Ramos (cell line): Measurements from ENCODE around the gene TMX4.

Experiments
- in situ Hi-C: fragments of 300-500 bp; cut with MboI; formaldehyde crosslinking; loops from one replicate; pipeline ENCODE4 v1.14.3; 2022; ENCODE audit warnings: low sequenced_read_pairs; ENCODE audit not compliant: unreplicated experiment

Gene TMX4

DNA sequence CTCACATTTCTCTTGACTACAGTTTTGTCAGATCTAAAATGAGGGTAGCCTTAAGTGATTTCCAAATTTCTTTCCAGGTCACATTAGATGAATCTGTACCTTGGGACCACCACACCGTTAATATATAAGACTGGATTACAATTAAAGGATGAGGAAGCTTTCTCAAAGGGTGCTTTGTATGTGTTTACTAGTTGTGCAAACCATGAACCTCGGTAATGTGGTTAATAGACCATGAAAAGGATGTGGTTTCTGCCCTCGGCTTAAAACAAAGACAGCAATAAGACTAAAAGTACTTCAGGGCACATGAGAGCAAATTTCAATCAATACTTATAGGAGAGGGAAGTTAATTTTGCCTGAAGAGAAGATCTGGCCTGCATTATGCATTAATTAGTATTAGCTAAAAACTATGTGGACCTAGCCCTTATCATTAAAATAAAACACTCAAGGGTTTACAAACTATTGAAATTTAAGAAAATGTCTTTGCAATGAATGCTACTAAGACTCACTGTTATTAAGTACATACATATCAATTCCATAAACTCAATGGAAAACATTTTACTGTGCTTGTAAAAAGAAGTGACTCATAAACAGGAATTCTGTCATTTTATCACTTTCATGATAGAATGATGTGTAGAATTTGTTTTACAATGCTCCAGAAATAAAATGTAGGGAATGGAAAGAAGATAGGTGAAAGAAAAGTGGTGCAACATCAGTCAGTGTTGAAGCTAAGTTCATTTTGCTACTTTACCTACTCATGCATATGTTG is 936 bp upstream of the TMX4 start:
- in situ Hi-C loops = loop anchor here (25.0 kb wide), 1 partner anchor 258 kb away; no protein-coding TSS in a partner anchor

DNA sequence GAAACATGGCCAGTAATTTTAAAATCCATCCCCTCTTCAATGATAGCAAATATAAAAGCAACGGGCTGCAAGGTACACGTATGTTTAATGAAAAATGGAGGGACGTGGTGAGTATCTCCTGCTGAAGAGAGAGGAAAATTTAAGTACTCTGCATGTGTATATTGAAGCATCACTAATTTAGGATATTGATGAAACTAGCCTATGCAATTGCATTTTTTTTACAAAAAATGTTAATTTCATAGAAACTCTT is 362 bp upstream of the TMX4 start:
- in situ Hi-C loops = loop anchor here (25.0 kb wide), 1 partner anchor 258 kb away; no protein-coding TSS in a partner anchor

DNA sequence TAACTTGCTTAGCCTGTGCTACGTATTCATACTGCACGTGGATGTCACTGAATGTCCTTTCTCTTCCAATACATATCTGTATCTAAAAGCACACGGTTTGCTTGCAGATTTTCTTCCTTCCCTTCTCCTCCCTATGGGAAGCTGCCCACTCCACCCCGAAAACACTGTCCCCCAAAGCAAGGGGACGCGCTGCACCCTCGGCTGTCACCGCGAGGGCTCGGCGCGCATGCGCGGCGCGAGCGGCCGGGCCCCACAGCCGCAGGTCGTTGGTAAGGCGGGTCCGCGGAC is 659 bp downstream of the TMX4 start:
- in situ Hi-C loops = loop anchor here (25.0 kb wide), 1 partner anchor 257 kb away; no protein-coding TSS in a partner anchor

DNA sequence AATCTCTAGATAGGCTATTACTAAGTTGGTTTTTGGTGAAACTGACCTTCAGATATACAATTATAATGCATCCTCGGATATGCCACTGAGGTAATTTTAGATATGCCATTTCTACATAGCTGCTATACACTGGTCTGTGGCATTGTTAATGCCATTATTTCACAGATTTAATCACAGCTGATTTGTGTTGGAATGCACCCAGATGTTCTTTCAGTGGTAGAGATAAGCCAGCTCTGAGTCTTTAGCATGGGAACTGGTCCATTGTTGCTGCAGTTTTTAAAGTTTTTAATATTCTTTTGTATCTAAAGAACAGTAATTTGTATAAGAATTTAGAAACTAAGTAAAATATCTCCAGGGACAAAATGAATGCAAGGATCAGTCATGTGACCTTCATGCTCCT is 6.8 kb downstream of the TMX4 start:
- in situ Hi-C loops = loop anchor here (25.0 kb wide), 1 partner anchor 250 kb away; no protein-coding TSS in a partner anchor

DNA sequence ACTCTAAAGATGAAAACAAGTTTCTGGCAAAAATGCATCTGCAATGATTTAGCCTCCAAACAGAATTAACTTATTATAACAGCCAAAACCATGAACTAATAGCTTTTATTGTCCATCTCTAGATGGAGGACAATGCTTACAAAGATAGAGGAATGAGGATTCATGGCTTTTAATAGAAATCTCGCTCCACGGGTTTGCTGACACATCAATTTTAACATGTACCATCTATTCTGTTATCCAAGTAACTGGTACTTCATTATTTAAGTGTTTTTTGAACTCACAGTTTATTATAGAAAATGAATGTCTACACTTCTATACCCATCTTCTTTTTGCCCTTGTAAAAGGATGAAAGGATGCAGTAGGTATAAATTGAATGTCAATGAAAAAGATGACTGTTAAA is 10.8 kb downstream of the TMX4 start:
- in situ Hi-C loops = loop anchor here (25.0 kb wide), 1 partner anchor 246 kb away; no protein-coding TSS in a partner anchor

DNA sequence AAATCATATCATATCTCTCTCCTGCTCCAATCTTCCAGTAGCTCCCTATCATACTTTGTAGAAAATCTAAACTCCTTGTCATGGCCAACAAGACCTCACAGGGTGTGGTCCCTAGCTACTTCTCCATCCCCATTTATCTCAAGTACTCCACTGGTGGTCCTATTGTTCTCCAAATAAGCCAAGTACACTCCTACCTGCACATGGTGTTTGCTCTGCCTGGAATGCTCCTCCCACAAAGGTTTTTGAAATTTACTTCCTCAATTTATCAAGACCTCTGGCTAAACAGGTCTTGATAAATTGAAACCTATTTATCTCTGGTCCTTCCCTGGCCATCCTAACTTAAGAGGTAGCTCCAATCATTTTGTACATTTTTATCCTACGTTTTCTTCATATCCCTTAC is 12.1 kb downstream of the TMX4 start:
- in situ Hi-C loops = loop anchor here (25.0 kb wide), 1 partner anchor 245 kb away; no protein-coding TSS in a partner anchor

DNA sequence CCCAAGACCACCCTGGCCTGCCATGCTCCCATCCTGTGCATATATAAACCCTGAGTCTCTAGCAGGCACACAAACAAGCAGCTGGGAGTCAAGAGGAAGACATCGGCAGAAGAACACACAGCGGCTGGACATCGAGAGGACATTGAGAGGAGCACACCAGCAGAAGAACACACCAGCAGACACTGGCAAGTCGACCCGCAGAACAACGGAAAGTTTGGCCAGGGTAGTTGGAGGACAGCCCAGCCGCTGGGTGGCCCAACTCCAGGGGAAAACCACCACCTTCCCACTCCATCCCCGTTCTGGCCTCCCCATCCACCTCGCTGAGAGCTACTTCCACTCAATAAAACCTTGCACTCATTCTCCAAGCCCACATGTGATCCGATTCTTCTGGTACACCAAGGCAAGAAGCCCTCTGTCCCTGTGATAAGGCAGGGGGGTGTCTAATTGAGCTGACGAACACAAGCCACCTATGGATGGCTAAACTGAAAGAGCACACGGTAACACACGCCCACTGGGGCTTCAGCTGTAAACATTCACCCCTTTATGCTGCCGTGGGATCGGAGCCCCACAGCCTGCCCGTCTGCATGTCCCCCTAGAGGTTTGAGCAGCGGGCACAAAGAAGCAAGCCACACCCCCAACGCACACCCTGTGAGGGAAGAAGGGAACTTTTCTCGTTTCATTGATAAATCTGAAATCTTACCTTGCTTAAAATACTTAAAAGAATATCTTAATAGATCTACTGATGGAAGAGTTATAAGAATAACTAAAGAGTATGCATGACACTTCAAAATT is 13.8 kb downstream of the TMX4 start:
- in situ Hi-C loops = loop anchor here (25.0 kb wide), 1 partner anchor 243 kb away; no protein-coding TSS in a partner anchor

DNA sequence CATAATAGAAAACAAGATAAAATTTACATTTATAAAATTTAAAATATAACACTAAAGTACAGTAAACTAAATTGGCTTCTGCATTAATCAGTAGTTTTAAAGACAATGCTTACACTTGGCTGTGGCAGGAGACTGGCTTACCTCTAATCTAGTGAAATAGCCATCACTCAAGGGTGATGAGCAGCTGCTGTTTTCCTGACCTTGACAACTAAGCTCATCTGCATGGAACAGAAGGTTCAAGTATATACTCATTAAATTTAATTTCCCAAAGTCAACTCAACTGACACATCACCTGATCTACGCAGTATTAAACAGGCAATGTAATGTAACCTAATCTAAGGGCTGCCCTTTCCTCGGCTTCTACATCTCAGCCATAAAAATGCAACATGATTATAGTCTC is 14.5 kb downstream of the TMX4 start:
- in situ Hi-C loops = loop anchor here (25.0 kb wide), 1 partner anchor 243 kb away; no protein-coding TSS in a partner anchor

DNA sequence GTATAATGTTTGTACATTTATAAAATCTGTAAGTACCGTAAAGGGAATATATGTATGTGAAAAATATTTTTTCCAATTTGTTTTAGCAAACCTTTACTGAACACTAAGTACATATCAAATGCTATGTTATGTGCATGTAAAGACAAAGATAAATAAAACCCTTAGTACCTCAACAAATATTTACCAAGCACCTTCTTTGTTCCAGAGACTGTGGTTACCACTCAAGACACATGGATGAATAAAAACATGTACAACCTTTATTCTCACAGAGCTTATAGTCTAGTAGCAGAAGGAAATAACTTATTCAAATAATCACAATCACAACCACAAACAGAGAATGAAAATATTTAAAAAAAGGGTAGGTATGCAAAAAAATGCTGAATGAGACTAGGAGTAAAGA is 17.5 kb downstream of the TMX4 start:
- in situ Hi-C loops = loop anchor here (25.0 kb wide), 1 partner anchor 240 kb away; no protein-coding TSS in a partner anchor

DNA sequence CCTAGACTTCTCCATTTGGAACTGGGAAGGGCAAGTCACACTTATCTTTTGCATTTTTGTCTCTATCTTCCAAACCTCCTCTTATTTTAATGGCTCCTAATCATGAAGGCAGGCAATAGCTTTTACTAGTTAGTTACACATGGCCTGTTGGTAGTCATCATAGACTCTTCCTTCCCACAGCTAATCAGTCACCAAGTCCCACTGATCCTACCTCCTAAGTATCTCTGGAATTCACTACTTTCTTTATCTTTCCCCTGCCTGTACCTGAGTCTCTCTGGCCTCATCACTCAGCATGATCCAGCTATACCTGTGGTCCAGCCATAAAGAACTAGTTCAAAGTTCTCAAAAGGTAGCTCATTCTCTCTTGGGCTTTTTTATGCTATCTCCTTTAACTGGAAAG is 18.8 kb downstream of the TMX4 start:
- in situ Hi-C loops = loop anchor here (25.0 kb wide), 1 partner anchor 238 kb away; no protein-coding TSS in a partner anchor

DNA sequence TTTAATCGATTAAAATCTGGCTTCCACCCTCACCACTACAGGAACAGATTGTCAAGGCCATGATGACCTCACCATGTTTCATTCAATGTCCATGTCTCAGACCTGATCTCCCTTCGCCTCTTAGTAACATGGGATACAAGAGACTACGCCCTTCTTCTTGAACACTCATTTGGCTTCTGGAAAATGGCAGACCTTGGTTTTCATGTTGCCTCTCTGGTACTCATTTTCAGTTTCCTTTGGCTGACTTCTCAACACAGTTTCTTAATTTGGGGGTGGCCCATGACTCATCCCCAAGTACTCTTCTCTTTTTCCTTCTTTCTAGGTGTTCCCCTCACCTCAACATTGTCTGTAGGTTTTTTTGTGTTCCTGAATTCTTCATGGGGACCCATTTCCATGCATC is 22.7 kb downstream of the TMX4 start:
- in situ Hi-C loops = no loop called here

DNA sequence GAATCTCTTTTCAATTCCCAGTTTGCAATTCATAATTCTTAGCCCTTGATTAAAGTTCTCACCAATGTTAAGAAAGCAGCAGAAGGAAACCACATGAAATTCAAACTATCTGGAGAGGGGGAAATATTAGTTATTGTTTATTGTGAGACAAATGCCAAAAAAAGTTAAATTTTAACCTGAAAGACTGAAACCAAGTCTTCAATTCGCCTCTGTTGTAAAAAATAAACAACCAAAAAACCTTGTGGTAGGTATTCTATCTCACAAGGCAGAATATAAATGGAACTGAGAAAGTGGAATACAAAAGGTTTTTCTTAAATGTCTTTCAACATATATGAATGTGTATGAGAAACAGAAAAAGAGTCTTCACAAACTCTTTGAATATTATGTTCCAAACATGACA is 24.8 kb downstream of the TMX4 start:
- in situ Hi-C loops = no loop called here

DNA sequence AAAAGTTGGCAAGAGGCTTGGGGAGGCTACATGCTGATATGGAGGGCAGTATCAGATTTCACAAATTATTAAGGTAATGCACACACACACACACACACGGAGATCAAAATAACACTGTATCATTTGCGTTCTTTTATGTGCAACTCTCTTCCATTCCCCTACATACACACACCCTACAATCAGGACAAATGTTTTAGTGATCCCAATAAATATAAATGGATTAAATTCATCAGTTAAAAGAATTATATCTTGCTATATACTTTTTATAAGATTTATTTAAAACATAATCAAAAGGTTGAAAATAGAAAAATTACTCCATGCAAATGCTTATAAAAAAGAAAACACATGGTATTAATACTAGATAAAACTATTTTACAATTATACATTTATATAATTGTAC is 25.9 kb downstream of the TMX4 start:
- in situ Hi-C loops = no loop called here

DNA sequence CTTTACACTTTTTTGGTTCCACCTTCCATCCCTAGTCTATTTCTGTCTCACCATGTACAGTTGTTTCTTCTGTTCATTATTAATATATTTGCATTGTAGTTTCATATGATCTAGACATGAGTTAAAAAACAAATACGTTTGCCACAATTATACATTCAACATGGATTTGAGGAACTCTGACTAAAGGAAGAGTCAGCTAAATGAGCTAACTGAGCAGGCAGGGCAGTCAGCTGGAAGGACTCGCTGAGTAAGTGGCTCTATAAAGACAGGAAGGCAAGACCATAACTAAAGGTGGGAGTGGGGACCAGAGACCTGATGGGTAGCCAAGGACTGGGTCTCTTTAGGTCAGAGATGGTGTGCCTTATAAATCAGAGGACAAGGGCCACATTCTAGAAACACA is 26.3 kb downstream of the TMX4 start:
- in situ Hi-C loops = no loop called here

DNA sequence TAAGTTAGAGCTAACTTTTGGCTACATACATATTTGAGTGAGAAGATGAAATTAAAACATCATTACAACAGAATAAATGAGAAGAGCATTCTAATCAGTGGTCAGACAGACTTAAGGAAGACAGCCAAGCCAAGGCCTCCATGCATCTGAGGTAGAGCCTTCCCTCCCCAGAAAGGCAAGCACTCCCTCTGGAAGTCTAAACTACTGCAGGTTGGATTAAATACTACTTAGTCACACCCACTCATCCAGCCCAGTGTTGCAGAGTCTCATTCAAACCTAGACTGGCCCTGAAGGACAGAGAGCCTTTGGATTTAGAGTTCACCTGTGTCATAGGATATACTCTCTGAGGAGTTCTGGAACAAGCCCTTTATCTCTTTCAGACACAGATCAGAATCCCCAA is 29.2 kb downstream of the TMX4 start:
- in situ Hi-C loops = no loop called here

DNA sequence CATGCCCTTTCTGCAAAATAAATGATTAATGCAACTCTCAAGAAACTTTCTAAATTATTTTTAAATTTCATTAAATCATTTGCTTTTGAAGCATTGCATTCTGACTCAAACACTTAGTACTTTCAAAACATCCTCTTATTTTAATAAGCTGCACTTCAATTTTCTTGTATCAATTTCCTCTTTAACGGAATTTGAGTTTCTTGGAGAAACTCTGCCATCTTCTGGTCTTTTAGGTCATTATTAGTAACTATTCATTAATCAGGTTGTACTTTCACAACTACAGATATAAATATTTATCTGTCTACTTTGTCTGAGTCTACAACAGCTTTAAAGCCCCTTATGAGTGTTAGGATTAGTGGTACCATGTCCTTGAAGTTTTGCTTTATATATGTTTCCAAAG is 30.2 kb downstream of the TMX4 start:
- in situ Hi-C loops = no loop called here

DNA sequence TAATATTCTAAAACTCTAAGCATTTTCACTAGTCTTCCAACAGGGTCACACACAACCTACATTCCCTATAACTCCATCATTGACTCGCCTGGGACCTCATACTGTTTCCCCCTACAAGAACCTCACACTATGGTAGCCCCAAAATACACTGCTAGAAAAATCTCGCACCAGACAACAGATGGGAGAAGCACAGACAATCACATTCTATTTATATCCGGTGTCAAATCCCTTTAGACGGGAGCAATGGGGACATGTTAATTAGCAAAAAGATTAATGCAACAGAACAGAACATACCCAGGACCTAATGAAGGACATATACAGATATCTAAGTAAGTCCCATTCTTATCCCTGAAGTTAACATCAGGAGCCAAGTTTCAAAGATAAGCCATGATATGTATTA is 33.6 kb downstream of the TMX4 start:
- in situ Hi-C loops = no loop called here

DNA sequence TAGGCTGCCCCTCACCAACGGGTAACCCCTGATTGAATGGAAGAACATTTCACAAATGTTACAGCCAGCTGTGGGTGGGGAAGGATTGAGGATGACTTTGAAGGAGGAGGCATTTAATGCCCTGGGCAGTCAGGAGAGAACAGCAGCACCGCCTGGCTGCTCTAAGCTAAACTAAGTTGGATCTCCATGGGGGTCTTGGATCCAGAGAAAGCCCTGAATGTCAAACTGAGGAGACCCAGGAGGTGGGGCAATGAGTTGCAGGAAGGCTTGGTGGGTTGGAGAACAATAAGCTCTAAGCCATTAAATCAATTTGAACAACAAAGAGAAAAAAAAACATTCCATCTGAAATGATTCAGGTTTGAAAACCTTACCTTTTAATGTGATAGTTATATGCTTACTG is 35.4 kb downstream of the TMX4 start:
- in situ Hi-C loops = no loop called here

DNA sequence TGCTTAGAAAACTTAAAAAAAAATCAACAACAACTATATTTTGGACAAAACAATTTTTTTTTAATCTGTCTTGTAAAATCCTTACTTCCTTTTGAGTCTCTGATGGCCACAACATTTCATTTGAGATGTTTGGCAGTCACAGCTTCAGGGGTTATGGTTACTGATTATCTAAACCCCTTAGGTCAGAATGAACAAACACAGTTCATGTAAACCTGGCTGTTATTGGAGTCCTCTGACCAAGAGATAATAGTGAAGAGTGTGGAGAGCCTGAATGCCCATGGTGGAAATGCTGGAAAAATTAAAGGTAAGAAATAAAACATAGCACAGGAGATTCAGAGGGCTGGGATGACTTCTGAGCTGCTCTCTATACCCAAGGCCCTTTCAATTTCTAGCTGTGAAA is 38.2 kb downstream of the TMX4 start:
- in situ Hi-C loops = no loop called here

DNA sequence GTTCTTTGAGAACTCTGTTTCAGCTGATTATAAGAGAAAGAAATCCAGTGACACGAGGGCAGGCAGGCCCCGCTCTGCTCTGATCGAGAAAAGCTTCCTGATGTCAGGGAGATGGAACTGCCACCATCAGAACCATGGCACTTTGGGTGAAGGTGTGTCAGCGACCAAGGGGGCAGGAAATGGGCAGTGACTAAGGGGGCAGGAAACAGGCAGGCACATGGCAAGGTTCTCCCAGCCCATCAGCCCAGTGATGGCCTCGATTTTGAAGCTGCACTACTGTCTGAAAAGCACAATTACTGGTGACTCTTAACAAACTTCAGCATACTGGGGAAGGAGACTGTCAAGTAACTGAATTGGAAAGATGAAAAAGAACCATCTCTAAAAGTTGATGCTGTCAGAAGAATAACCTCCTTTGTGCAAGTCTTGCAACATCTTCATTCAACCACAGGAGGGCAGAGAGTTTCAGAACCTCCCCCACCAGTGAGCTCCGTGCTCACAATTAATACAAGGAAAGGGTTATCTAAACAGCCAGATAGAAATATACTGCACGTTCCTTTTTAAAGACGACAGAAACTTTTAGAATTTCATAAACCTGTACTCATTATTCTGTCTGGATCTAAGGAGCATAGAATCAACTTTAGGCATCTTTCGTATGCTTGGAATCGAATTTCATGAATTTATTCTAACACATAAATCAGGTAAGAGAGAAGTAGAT is 39.1 kb downstream of the TMX4 start:
- in situ Hi-C loops = no loop called here

DNA sequence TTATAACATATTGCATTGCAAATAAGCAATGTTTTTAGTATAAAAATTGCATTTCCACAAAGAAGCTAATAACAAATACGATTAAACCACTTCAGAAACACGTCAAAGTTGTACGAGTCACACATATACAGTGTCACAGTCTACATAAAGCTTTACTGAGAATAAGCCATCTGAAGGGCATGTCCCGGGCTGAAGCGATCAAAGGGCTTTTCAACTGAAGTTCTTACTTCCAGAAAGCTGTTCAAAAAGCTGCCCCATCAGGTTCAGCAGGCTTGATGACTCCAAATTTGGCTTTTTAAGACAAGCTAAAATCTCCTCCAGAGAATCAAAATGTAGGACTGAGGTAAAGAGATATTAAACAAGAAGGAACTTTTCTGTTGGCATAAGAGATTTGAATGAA is 41.9 kb downstream of the TMX4 start:
- in situ Hi-C loops = no loop called here
